Neural cell (in vitro differentiated cells): ENCODE results near the gene RCVRN.

ENCODE experiments used
- CTCF ChIP-seq: fragments of 450-650 bp; IDR thresholded peaks from 2 replicates; pipeline ENCODE4 v1.5.1; 2014; ENCODE audit warnings: antibody characterized with exemption, mild to moderate bottlenecking, moderate library complexity; ENCODE audit not compliant: poor library complexity, severe bottlenecking
- EZH2 ChIP-seq: fragments of 200-600, 300-800 bp; shearing (Covaris generic), sonication (generic); IDR thresholded peaks from 2 replicates; pipeline ENCODE4 v1.6.1; 2014; ENCODE audit warnings: antibody characterized with exemption, low read length, borderline replicate concordance, mild to moderate bottlenecking; ENCODE audit not compliant: insufficient read depth, poor library complexity, severe bottlenecking
- POLR2AphosphoS5 ChIP-seq: IDR thresholded peaks from 2 replicates; pipeline ENCODE4 v1.6.1; 2012

DNA sequence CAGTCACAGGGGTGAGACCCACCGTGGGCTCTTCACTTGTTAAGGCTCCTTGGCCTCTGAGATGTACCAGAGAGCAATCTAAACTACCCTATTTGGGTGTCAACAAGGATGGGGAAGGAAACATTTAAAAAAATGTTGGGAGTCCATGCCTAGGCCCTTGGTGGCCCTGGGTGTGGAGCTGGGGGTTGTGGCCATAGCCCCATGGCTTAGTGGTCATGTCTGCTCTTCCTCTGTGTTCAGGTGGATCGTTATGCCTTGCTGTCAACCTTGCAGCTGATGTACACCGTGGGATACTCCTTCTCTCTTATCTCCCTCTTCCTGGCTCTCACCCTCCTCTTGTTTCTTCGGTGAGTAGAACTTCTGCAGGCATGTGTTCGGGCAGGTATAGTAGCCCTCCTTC, 50.8 kb downstream of the RCVRN start:
- no peak for TF ChIP-seq CTCF
- no peak for TF ChIP-seq POLR2AphosphoS5
- TF ChIP-seq EZH2: no peak
